K562 (cell line): ENCODE results near the gene DNAJB11. TPM values are rescaled to one million over a fixed set of nuclear protein-coding genes. Genes with fewer than 3 reads are reported as not detected.

Source experiments
- ATF7 ChIP-seq: fragments of 450-650 bp; IDR thresholded peaks from 2 replicates; pipeline ENCODE4 v1.7.1; 2014; ENCODE audit warnings: mild to moderate bottlenecking, moderate library complexity
- CCAR2 ChIP-seq: fragments of 200-400 bp; formaldehyde crosslinking; IDR thresholded peaks from 2 replicates; pipeline ENCODE4 v1.6.1; 2017; ENCODE audit warnings: mild to moderate bottlenecking, low read depth, low read length
- FOXK1 ChIP-seq: sonication (generic); formaldehyde crosslinking; IDR thresholded peaks from 2 replicates; pipeline ENCODE4 v1.8.0; 2022; ENCODE audit warnings: missing genetic modification reagents, mild to moderate bottlenecking, borderline replicate concordance
- IFI16 ChIP-seq: fragments of 250-450 bp; sonication (Bioruptor Pico); IDR thresholded peaks from 2 replicates; pipeline ENCODE4 v2.1.2; 2022; ENCODE audit warnings: mild to moderate bottlenecking, inconsistent platforms
- KLF13 ChIP-seq: fragments of 450-650 bp; IDR thresholded peaks from 2 replicates; pipeline ENCODE4 v1.6.1; 2016; ENCODE audit warnings: missing genetic modification characterization, low read depth, mild to moderate bottlenecking, missing compliant biosample characterization, moderate library complexity, borderline replicate concordance
- MTF1 ChIP-seq: fragments of 250-450 bp; sonication (Bioruptor Pico); IDR thresholded peaks from 2 replicates; pipeline ENCODE4 v1.9.0; 2021; ENCODE audit warnings: moderate library complexity, mild to moderate bottlenecking, inconsistent platforms, borderline replicate concordance
- MYBL2 ChIP-seq, 2 experiments: fragments of 450-650 bp in 1 of 2; sonication (generic) in 1 of 2; formaldehyde crosslinking in 1 of 2; IDR thresholded peaks; 2 replicates each; pipeline versions ENCODE4 v1.6.1 to v1.8.1; 2017 to 2022; ENCODE audit warnings: borderline replicate concordance in 1 of 2, inconsistent platforms in 1 of 2, low read depth in 1 of 2, mild to moderate bottlenecking in 1 of 2, missing genetic modification reagents in 1 of 2, moderate library complexity in 1 of 2
- NFE2L1 ChIP-seq: fragments of 450-650 bp; IDR thresholded peaks from 2 replicates; pipeline ENCODE4 v1.6.1; 2016; ENCODE audit warnings: missing genetic modification characterization, low read depth, mild to moderate bottlenecking, missing compliant biosample characterization, moderate library complexity, borderline replicate concordance
- POLR2B ChIP-seq: fragments of 450-650 bp; IDR thresholded peaks from 2 replicates; pipeline ENCODE4 v1.6.1; 2018; ENCODE audit warnings: low read depth; ENCODE audit not compliant: partially characterized antibody
- RBM39 ChIP-seq: fragments of 200-400 bp; formaldehyde crosslinking; optimal IDR thresholded peaks from 2 replicates; pipeline ENCODE3; 2018; ENCODE audit warnings: low read depth, low read length
- SMARCC2 ChIP-seq: fragments of 450-650 bp; IDR thresholded peaks from 2 replicates; pipeline ENCODE4 v1.6.1; 2017; ENCODE audit warnings: antibody characterized with exemption, moderate library complexity, mild to moderate bottlenecking, low read depth
- SP2 ChIP-seq: IDR thresholded peaks from 2 replicates; pipeline ENCODE4 v1.6.1; 2011; ENCODE audit warnings: mild to moderate bottlenecking, low read depth, low read length, moderate library complexity; ENCODE audit not compliant: poor library complexity, severe bottlenecking; ENCODE audit errors: extremely low read depth
- XRCC3 ChIP-seq: fragments of 450-650 bp; IDR thresholded peaks from 2 replicates; pipeline ENCODE4 v1.6.1; 2017; ENCODE audit warnings: mild to moderate bottlenecking, moderate library complexity
- YBX1 ChIP-seq: fragments of 450-650 bp; IDR thresholded peaks from 2 replicates; pipeline ENCODE4 v1.7.1; 2016; ENCODE audit warnings: mild to moderate bottlenecking
- ZBTB7A ChIP-seq: IDR thresholded peaks from 2 replicates; pipeline ENCODE4 v1.6.1; 2011; ENCODE audit warnings: low read depth, mild to moderate bottlenecking, low read length, moderate library complexity, borderline replicate concordance; ENCODE audit not compliant: control insufficient read depth
- ZEB2 ChIP-seq: fragments of 450-650 bp; IDR thresholded peaks from 2 replicates; pipeline ENCODE4 v1.6.1; 2016
- polyA plus RNA-seq, 8 experiments: library from polyadenylated mRNA; depleted of rRNA in 4 of 8; stranded (reverse) in 5 of 8; unstranded in 3 of 8; fragments of >200 nt; fragmentation: Nextera tagmentation in 2 of 8; fragmentation: Illumina TruSeq in 1 of 8; extraction: Ambion mirVana in 2 of 8; extraction: Trizol in 1 of 8; gene quantifications; 2 replicates each; pipeline versions ENCODE4 v1.2.1 to v1.2.3, GENCODE V29; 2011 to 2014; ENCODE audit warnings: inconsistent platforms in 1 of 8, missing spikeins in 1 of 8
- total RNA-seq, 7 experiments: library from RNA; depleted of rRNA in 6 of 7; stranded (reverse); fragments of >200 nt in 6 of 7; fragmentation: Illumina TruSeq in 2 of 7; extraction: Trizol in 2 of 7; gene quantifications; 2 replicates each; pipeline versions ENCODE4 v1.2.1 to v1.2.3, GENCODE V29; 2011 to 2021; ENCODE audit warnings: low replicate concordance in 1 of 7
- TF ChIP-seq, protein P1 (sequence below): fragments of 450-650 bp; formaldehyde crosslinking; IDR thresholded peaks from 2 replicates; pipeline ENCODE4 v1.4.0; 2020; ENCODE audit warnings: mild to moderate bottlenecking, mixed read lengths
- TF ChIP-seq, protein P2 (sequence below): fragments of 200-800 bp; sonication (Bioruptor generic); IDR thresholded peaks from 2 replicates; pipeline ENCODE4 v1.6.1; 2017; ENCODE audit warnings: missing genetic modification characterization, missing compliant biosample characterization
- TF ChIP-seq, protein P3 (sequence below): fragments of 450-650 bp; IDR thresholded peaks from 2 replicates; pipeline ENCODE4 v1.6.1; 2017; ENCODE audit warnings: antibody characterized with exemption
- TF ChIP-seq, protein P4 (sequence below): fragments of 450-650 bp; IDR thresholded peaks from 2 replicates; pipeline ENCODE4 v1.6.1; 2016

The DNAJB11 gene
- total and polyA plus RNA-seq, 9 of the 15 experiments (the other 6 are each of a cell fraction or from before 2014, with no cell fraction given), result 14.8 to 74.7 (median 63.8) TPM

DNA sequence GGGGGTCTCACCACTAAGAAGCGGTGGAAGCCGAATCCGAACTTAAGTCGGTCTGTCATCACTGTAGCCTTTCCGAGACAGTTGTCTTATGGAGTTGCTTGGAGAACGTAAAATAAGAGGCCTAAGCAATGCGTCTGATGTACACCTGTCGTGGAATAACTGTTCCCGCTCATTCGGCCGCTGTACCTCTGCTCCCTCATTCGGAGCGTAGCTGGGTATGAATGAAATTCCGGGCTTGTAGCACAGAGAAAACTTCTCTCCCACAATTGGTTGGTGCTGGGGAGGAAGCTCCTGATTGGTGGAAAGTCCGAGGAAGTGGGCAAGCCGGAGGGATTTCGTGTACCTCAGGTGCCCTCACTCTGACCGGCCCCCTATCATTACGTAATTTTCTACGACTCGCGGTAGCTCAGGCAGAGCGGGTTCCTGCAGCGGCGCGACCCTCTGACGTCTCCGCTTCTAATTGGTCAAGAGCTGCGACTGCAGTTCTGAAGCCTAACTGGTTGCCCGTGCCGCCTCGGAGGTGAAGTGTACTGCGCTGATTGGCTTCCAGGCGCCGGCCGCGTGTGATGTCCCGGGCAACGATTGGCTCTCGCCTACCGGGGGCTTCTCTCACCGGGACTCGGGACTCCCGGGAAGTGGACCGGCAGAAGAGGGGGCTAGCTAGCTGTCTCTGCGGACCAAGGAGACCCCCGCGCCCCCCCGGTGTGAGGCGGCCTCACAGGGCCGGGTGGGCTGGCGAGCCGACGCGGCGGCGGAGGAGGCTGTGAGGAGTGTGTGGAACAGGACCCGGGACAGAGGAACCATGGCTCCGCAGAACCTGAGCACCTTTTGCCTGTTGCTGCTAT, at the start of gene DNAJB11 (continued):
- TF ChIP-seq, protein P1, sequence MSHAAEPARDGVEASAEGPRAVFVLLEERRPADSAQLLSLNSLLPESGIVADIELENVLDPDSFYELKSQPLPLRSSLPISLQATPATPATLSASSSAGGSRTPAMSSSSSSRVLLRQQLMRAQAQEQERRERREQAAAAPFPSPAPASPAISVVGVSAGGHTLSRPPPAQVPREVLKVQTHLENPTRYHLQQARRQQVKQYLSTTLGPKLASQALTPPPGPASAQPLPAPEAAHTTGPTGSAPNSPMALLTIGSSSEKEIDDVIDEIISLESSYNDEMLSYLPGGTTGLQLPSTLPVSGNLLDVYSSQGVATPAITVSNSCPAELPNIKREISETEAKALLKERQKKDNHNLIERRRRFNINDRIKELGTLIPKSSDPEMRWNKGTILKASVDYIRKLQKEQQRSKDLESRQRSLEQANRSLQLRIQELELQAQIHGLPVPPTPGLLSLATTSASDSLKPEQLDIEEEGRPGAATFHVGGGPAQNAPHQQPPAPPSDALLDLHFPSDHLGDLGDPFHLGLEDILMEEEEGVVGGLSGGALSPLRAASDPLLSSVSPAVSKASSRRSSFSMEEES (CRISPR knock-in tag), result no peak
- TF ChIP-seq SP2 (peak; percentile 31), RBM39 (peak; percentile 47), FOXK1 (CRISPR knock-in tag) (no peak), IFI16 (CRISPR knock-in tag) (no peak), ZEB2 (no peak), CCAR2 (no peak), XRCC3 (no peak), MTF1 (CRISPR knock-in tag) (no peak), YBX1 (no peak), ZBTB7A (peak; percentile 66; the same call in 1 of the 2 replicates), SMARCC2 (no peak), POLR2B (peak; percentile 92), ATF7 (peak; percentile 99), MYBL2 (IDR thresholded peaks at IDR 0.05; ENCODE audit: low read depth) (no peak; the same call in 1 of the 2 replicates), MYBL2 (CRISPR knock-in tag; IDR thresholded peaks at IDR 0.05; ENCODE audit: borderline replicate concordance) (no peak), KLF13 (no peak), NFE2L1 (tag) (no peak)
- TF ChIP-seq, protein P2, sequence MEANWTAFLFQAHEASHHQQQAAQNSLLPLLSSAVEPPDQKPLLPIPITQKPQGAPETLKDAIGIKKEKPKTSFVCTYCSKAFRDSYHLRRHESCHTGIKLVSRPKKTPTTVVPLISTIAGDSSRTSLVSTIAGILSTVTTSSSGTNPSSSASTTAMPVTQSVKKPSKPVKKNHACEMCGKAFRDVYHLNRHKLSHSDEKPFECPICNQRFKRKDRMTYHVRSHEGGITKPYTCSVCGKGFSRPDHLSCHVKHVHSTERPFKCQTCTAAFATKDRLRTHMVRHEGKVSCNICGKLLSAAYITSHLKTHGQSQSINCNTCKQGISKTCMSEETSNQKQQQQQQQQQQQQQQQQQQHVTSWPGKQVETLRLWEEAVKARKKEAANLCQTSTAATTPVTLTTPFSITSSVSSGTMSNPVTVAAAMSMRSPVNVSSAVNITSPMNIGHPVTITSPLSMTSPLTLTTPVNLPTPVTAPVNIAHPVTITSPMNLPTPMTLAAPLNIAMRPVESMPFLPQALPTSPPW (CRISPR knock-in tag), result peak; percentile 71; the same call in 1 of the 2 replicates
- TF ChIP-seq, protein P3, sequence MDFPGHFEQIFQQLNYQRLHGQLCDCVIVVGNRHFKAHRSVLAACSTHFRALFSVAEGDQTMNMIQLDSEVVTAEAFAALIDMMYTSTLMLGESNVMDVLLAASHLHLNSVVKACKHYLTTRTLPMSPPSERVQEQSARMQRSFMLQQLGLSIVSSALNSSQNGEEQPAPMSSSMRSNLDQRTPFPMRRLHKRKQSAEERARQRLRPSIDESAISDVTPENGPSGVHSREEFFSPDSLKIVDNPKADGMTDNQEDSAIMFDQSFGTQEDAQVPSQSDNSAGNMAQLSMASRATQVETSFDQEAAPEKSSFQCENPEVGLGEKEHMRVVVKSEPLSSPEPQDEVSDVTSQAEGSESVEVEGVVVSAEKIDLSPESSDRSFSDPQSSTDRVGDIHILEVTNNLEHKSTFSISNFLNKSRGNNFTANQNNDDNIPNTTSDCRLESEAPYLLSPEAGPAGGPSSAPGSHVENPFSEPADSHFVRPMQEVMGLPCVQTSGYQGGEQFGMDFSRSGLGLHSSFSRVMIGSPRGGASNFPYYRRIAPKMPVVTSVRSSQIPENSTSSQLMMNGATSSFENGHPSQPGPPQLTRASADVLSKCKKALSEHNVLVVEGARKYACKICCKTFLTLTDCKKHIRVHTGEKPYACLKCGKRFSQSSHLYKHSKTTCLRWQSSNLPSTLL, result no peak
- TF ChIP-seq, protein P4, sequence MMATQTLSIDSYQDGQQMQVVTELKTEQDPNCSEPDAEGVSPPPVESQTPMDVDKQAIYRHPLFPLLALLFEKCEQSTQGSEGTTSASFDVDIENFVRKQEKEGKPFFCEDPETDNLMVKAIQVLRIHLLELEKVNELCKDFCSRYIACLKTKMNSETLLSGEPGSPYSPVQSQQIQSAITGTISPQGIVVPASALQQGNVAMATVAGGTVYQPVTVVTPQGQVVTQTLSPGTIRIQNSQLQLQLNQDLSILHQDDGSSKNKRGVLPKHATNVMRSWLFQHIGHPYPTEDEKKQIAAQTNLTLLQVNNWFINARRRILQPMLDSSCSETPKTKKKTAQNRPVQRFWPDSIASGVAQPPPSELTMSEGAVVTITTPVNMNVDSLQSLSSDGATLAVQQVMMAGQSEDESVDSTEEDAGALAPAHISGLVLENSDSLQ, result peak; percentile 47; the same call in 1 of the 2 replicates
